Osteoblast (primary cell): ENCODE results near the gene NME7. TPM values are rescaled to one million over a fixed set of nuclear protein-coding genes. Genes with fewer than 3 reads are reported as not detected.

Experiments used
- DNase-seq: peaks from one replicate; pipeline ENCODE4 v3.0.0; 2011; ENCODE audit warnings: low spot score, mixed read lengths; ENCODE audit not compliant: insufficient read length; ENCODE audit errors: missing footprints
- H2AFZ ChIP-seq: 2 replicates; pipeline ENCODE4 v1.6.0; 2011; ENCODE audit warnings: mild to moderate bottlenecking, low read length
- H3K27ac ChIP-seq: 2 replicates; pipeline ENCODE4 v1.5.1; 2011; ENCODE audit warnings: mild to moderate bottlenecking, low read depth, low read length, moderate library complexity
- H3K27me3 ChIP-seq: 2 replicates; pipeline ENCODE4 v1.6.0; 2012; ENCODE audit warnings: mild to moderate bottlenecking, control low read depth, inconsistent platforms, low read length, moderate library complexity; ENCODE audit not compliant: insufficient read depth
- H3K36me3 ChIP-seq: 2 replicates; pipeline ENCODE4 v1.5.1; 2011; ENCODE audit warnings: mild to moderate bottlenecking, low read length, control low read depth, moderate library complexity; ENCODE audit not compliant: insufficient read depth
- H3K4me1 ChIP-seq: 2 replicates; pipeline ENCODE4 v1.5.1; 2011; ENCODE audit warnings: mild to moderate bottlenecking, low read length, control low read depth, moderate library complexity; ENCODE audit not compliant: insufficient read depth
- H3K4me2 ChIP-seq: 2 replicates; pipeline ENCODE4 v1.6.0; 2011; ENCODE audit warnings: mild to moderate bottlenecking, low read length; ENCODE audit not compliant: insufficient read depth
- H3K4me3 ChIP-seq: fragments of 200-600 bp; sonication (generic); 3 replicates; pipeline ENCODE4 v1.5.1; 2012; ENCODE audit warnings: mild to moderate bottlenecking, low read length, inconsistent platforms; ENCODE audit not compliant: insufficient read depth
- H3K79me2 ChIP-seq: 2 replicates; pipeline ENCODE4 v1.6.0; 2012; ENCODE audit warnings: mild to moderate bottlenecking, low read length, control low read depth, inconsistent platforms; ENCODE audit not compliant: insufficient read depth
- H3K9me3 ChIP-seq: 2 replicates; pipeline ENCODE4 v1.5.1; 2011; ENCODE audit warnings: low read depth, low read length, control low read depth
- H4K20me1 ChIP-seq: 2 replicates; pipeline ENCODE4 v1.6.0; 2012; ENCODE audit warnings: mild to moderate bottlenecking, low read length, control low read depth; ENCODE audit not compliant: insufficient read depth
- CTCF ChIP-seq: IDR thresholded peaks from 2 replicates; pipeline ENCODE4 v1.5.1; 2011; ENCODE audit warnings: mild to moderate bottlenecking, low read depth, low read length, moderate library complexity; ENCODE audit errors: extremely low read depth
- total RNA-seq: library from RNA; depleted of rRNA; stranded (reverse); fragments of >200 nt; gene quantifications from 2 replicates; pipeline ENCODE4 v1.2.3, GENCODE V29; 2012

Gene NME7
- total RNA-seq, 1 donor = 31.5 TPM

GRCh38 chr1:169260478-169261151, 107.0 kb downstream of the NME7 start:
- no peak overlapping the region for H3K4me2 ChIP-seq
- no peak for DNase-seq
- H3K27me3 ChIP-seq = no peaks in the 10 kb centered on the region
- no peak overlapping the region for H3K4me3 ChIP-seq
- H2AFZ ChIP-seq = no peak overlapping the region
- no peak overlapping the region for H3K27ac ChIP-seq
- no peaks in the 10 kb centered on the region for H3K36me3 ChIP-seq
- H4K20me1 ChIP-seq = no peaks in the 10 kb centered on the region
- no peak for TF ChIP-seq CTCF
- no peaks in the 10 kb centered on the region for H3K4me1 ChIP-seq
- H3K79me2 ChIP-seq = no peaks in the 10 kb centered on the region
- H3K9me3 ChIP-seq = no peaks in the 10 kb centered on the region

GRCh38 chr1:169259816-169260215, 107.8 kb downstream of the NME7 start:
- H3K9me3 ChIP-seq = no peaks in the 10 kb centered on the region
- no peaks in the 10 kb centered on the region for H3K27me3 ChIP-seq
- no peak for TF ChIP-seq CTCF
- no peaks in the 10 kb centered on the region for H3K79me2 ChIP-seq
- H4K20me1 ChIP-seq = no peaks in the 10 kb centered on the region
- H3K4me2 ChIP-seq = no peak overlapping the region
- H2AFZ ChIP-seq = no peak overlapping the region
- H3K4me1 ChIP-seq = no peaks in the 10 kb centered on the region
- no peak overlapping the region for H3K4me3 ChIP-seq
- H3K27ac ChIP-seq = no peak overlapping the region
- H3K36me3 ChIP-seq = no peaks in the 10 kb centered on the region
- no peak for DNase-seq

- Histone ChIP-seq H3K27me3 (no peaks in the 10 kb centered on the region), H3K36me3 (no peaks in the 10 kb centered on the region), H3K27ac (no peak overlapping the region), H3K4me3 (no peak overlapping the region), H3K4me2 (no peak overlapping the region), H3K4me1 (no peaks in the 10 kb centered on the region), H4K20me1 (no peaks in the 10 kb centered on the region), H3K9me3 (no peaks in the 10 kb centered on the region), H2AFZ (no peak overlapping the region), H3K79me2 (no peaks in the 10 kb centered on the region)
- no peak for DNase-seq
- TF ChIP-seq CTCF = no peak
These were observed 116.8 kb downstream of the NME7 start for GRCh38 chr1:169250795-169251194.

GRCh38 chr1:169250022-169250421, 117.6 kb downstream of the NME7 start:
- Histone ChIP-seq H4K20me1 (no peaks in the 10 kb centered on the region), H3K36me3 (no peaks in the 10 kb centered on the region), H3K4me2 (no peak overlapping the region), H3K27ac (no peak overlapping the region), H2AFZ (no peak overlapping the region), H3K79me2 (no peaks in the 10 kb centered on the region), H3K4me3 (no peak overlapping the region), H3K9me3 (no peaks in the 10 kb centered on the region), H3K27me3 (no peaks in the 10 kb centered on the region), H3K4me1 (no peaks in the 10 kb centered on the region)
- TF ChIP-seq CTCF = no peak
- no peak for DNase-seq
